CD4-positive, alpha-beta T cell treated with Interleukin-4 for 4 hours (primary cell): ENCODE measurements around the gene INPP5D.
"Not testable (repeated sequence)": the region's sequence is repeated elsewhere in the genome, so short reads cannot be mapped to it uniquely, and the experiment has no call there.

Experiments used
- DNase-seq: peaks from one replicate; pipeline ENCODE4 v3.0.0-alpha.2; 2020

INPP5D gene

GRCh38 chr2:233184669-233185068 lies 124.5 kb downstream of the INPP5D start:
- DNase-seq: no peak

GRCh38 chr2:233185330-233185729 lies 125.2 kb downstream of the INPP5D start:
- DNase-seq: no peak

GRCh38 chr2:233185963-233186362 lies 125.8 kb downstream of the INPP5D start:
- no peak for DNase-seq

GRCh38 chr2:233186851-233187250 lies 126.7 kb downstream of the INPP5D start:
- no peak for DNase-seq

GRCh38 chr2:233189025-233189424 lies 128.9 kb downstream of the INPP5D start:
- no peak for DNase-seq

- not testable (repeated sequence) for DNase-seq
These were observed 130.9 kb downstream of the INPP5D start for GRCh38 chr2:233191016-233191415.

GRCh38 chr2:233193738-233194137 lies 133.6 kb downstream of the INPP5D start:
- no peak for DNase-seq

GRCh38 chr2:233195027-233195426 lies 134.9 kb downstream of the INPP5D start:
- no peak for DNase-seq

- no peak for DNase-seq
These were observed 136.9 kb downstream of the INPP5D start for GRCh38 chr2:233197022-233197421.

GRCh38 chr2:233198026-233198425 lies 137.9 kb downstream of the INPP5D start:
- DNase-seq: no peak

- DNase-seq: no peak
These were observed 139.7 kb downstream of the INPP5D start for GRCh38 chr2:233199870-233200269.

GRCh38 chr2:233200790-233201189 lies 140.6 kb downstream of the INPP5D start:
- not testable (repeated sequence) for DNase-seq

GRCh38 chr2:233201258-233202013 lies 141.3 kb downstream of the INPP5D start:
- no peak for DNase-seq

GRCh38 chr2:233202531-233202944 lies 142.4 kb downstream of the INPP5D start:
- no peak for DNase-seq

GRCh38 chr2:233203060-233203459 lies 142.9 kb downstream of the INPP5D start:
- no peak for DNase-seq

- no peak for DNase-seq
These were observed 144.3 kb downstream of the INPP5D start for GRCh38 chr2:233204286-233204936.

GRCh38 chr2:233208382-233209116 lies 148.4 kb downstream of the INPP5D start:
- no peak for DNase-seq

GRCh38 chr2:233209117-233209532 lies 149.0 kb downstream of the INPP5D start:
- no peak for DNase-seq

GRCh38 chr2:233209533-233210171 lies 149.5 kb downstream of the INPP5D start:
- no peak for DNase-seq

GRCh38 chr2:233210281-233210680 lies 150.1 kb downstream of the INPP5D start:
- DNase-seq: no peak

- no peak for DNase-seq
These were observed 150.9 kb downstream of the INPP5D start for GRCh38 chr2:233210843-233211547.

- DNase-seq: no peak
These were observed 151.4 kb downstream of the INPP5D start for GRCh38 chr2:233211548-233211895.

GRCh38 chr2:233213011-233213410 lies 152.9 kb downstream of the INPP5D start:
- DNase-seq: no peak
